Keratinocyte (primary cell): ENCODE results near the gene SLC66A2. TPM values are rescaled to one million over a fixed set of nuclear protein-coding genes. Genes with fewer than 3 reads are reported as not detected.

Source experiments
- DNase-seq: peaks from one replicate; pipeline ENCODE4 v3.0.0-alpha.2; 2011; ENCODE audit warnings: low read depth, missing footprints, low spot score
- FAIRE-seq: peaks from 2 replicates; lab custom pipeline; 2011; peaks lifted over from hg19 to GRCh38; lab: Jason Lieb, UNC
- H2AFZ ChIP-seq: 2 replicates; pipeline ENCODE4 v1.6.0; 2012; ENCODE audit warnings: low read length, control low read depth, inconsistent platforms; ENCODE audit not compliant: control insufficient read depth
- H3K27ac ChIP-seq: 2 replicates; pipeline ENCODE4 v1.5.1; 2011; ENCODE audit warnings: low read length; ENCODE audit not compliant: control insufficient read depth, insufficient read depth
- H3K27me3 ChIP-seq: 3 replicates; pipeline ENCODE4 v1.6.0; 2011; ENCODE audit warnings: low read length; ENCODE audit not compliant: control insufficient read depth, insufficient read depth; ENCODE audit errors: extremely low read depth
- H3K36me3 ChIP-seq, 2 experiments: 2 replicates in 1 of 2; 3 replicates in 1 of 2; pipeline ENCODE4 v1.5.1; 2011; ENCODE audit warnings: low read length in 2 of 2, mild to moderate bottlenecking in 1 of 2; ENCODE audit not compliant: control insufficient read depth in 2 of 2, insufficient read depth in 2 of 2; ENCODE audit errors: extremely low read depth in 1 of 2
- H3K4me1 ChIP-seq: 3 replicates; pipeline ENCODE4 v1.5.1; 2011; ENCODE audit warnings: low read length; ENCODE audit not compliant: control insufficient read depth, insufficient read depth; ENCODE audit errors: extremely low read depth
- H3K4me2 ChIP-seq: 3 replicates; pipeline ENCODE4 v1.6.0; 2011; ENCODE audit warnings: low read depth, low read length; ENCODE audit not compliant: control insufficient read depth, insufficient read depth; ENCODE audit errors: extremely low read depth
- H3K4me3 ChIP-seq, 3 experiments: fragments of 200-600 bp in 1 of 3; sonication (generic) in 1 of 3; 2 replicates in 2 of 3; 3 replicates in 1 of 3; pipeline ENCODE4 v1.5.1; 2011 to 2016; ENCODE audit warnings: low read length in 3 of 3, mild to moderate bottlenecking in 3 of 3, control low read depth in 2 of 3, inconsistent platforms in 1 of 3, low read depth in 1 of 3, mixed read lengths in 1 of 3, mixed run types in 1 of 3, moderate library complexity in 1 of 3; ENCODE audit not compliant: control insufficient read depth in 2 of 3, insufficient read depth in 2 of 3; ENCODE audit errors: extremely low read depth in 1 of 3
- H3K79me2 ChIP-seq: 2 replicates; pipeline ENCODE4 v1.6.0; 2012; ENCODE audit warnings: low read length; ENCODE audit not compliant: control insufficient read depth, insufficient read depth
- H3K9ac ChIP-seq: 3 replicates; pipeline ENCODE4 v1.6.0; 2011; ENCODE audit warnings: low read length; ENCODE audit not compliant: control insufficient read depth, insufficient read depth; ENCODE audit errors: extremely low read depth
- H3K9me1 ChIP-seq: 3 replicates; pipeline ENCODE4 v1.6.0; 2011; ENCODE audit warnings: low read length; ENCODE audit not compliant: control insufficient read depth, insufficient read depth; ENCODE audit errors: extremely low read depth
- H3K9me3 ChIP-seq: 2 replicates; pipeline ENCODE4 v1.5.1; 2012; ENCODE audit warnings: low read depth, low read length; ENCODE audit not compliant: control insufficient read depth
- H4K20me1 ChIP-seq: 3 replicates; pipeline ENCODE4 v1.6.0; 2011; ENCODE audit warnings: low read length; ENCODE audit not compliant: control insufficient read depth, insufficient read depth; ENCODE audit errors: extremely low read depth
- CTCF ChIP-seq, 3 experiments: IDR thresholded peaks in 1 of 3; conservative IDR thresholded peaks in 1 of 3; optimal IDR thresholded peaks in 1 of 3; 2 replicates in 2 of 3; 3 replicates in 1 of 3; pipeline versions ENCODE3 to v1.5.1; 2011; ENCODE audit warnings: low read length in 3 of 3, mild to moderate bottlenecking in 3 of 3, moderate library complexity in 2 of 3, control low read depth in 1 of 3, inconsistent platforms in 1 of 3; ENCODE audit not compliant: insufficient read depth in 2 of 3; ENCODE audit errors: extremely low read depth in 1 of 3
- EZH2 ChIP-seq: IDR thresholded peaks from one replicate; pipeline ENCODE4 v1.6.1; 2012; ENCODE audit warnings: inconsistent platforms, mild to moderate bottlenecking, low read length, moderate library complexity
- dilution Hi-C: fragments of 300-500 bp; cut with MboI; formaldehyde crosslinking; loops from one replicate; pipeline ENCODE4 v1.7.0; 2020; ENCODE audit warnings: low sequenced_read_pairs; ENCODE audit not compliant: extremely low pct_ligation_motif_present
- polyA plus RNA-seq, 5 experiments: library from polyadenylated mRNA; depleted of rRNA in 3 of 5; stranded (reverse) in 3 of 5; stranded (forward) in 1 of 5; unstranded in 1 of 5; fragments of >200 nt; gene quantifications; 1 replicate in 1 of 5; 2 replicates in 3 of 5; 3 replicates in 1 of 5; pipeline versions ENCODE4 v1.2.1 to v1.2.3, GENCODE V29; 2011 to 2012; ENCODE audit warnings: missing spikeins in 2 of 5, low read depth in 1 of 5, low replicate concordance in 1 of 5

The SLC66A2 gene
- polyA plus RNA-seq, 1 donor (not counting 4 experiments of a cell fraction or from before 2014, with no cell fraction given), result 16.3 TPM

- Histone ChIP-seq H3K9ac (peak overlapping the region; percentile 85), H3K36me3 (peaks cover 8 to 10% of the 10 kb centered on the region in 2 experiments), H4K20me1 (peaks cover under 1% of the 10 kb centered on the region), H3K79me2 (peaks cover 20% of the 10 kb centered on the region), H3K27ac (peak overlapping the region; percentile 90), H3K4me3 (peak overlapping the region; percentile 76 to 83 (median 83)), H3K4me1 (peaks cover 35% of the 10 kb centered on the region), H3K9me1 (no peaks in the 10 kb centered on the region), H3K27me3 (no peaks in the 10 kb centered on the region), H3K4me2 (peak overlapping the region; percentile 95), H2AFZ (peak overlapping the region; percentile 83), H3K9me3 (no peaks in the 10 kb centered on the region)
- dilution Hi-C loops, result no loop called here
- TF ChIP-seq CTCF (optimal IDR thresholded peaks at IDR 0.05 in 1 of 3, IDR thresholded peaks at IDR 0.05 in 1 of 3, conservative IDR thresholded peaks at IDR 0.05 in 1 of 3; ENCODE audit: extremely low read depth in 1 of 3, insufficient read depth in 2 of 3, low read length in 3 of 3) (no peak), EZH2 (no peak)
- no peak for DNase-seq
- peak; percentile 81 for FAIRE-seq
Observed at GRCh38 chr18:79965119-79965902, 13.9 kb upstream of the SLC66A2 start.

GRCh38 chr18:79964330-79965118 lies 13.1 kb upstream of the SLC66A2 start, which contains the start of gene HSBP1L1:
Gene HSBP1L1, plus strand, starts transcription at chr18:79964643. Its CDS starts 93 bp downstream, at chr18:79964736.
- Histone ChIP-seq H4K20me1 (no peaks in the 10 kb centered on the region), H3K4me3 (peak within 1 kb of the TSS; percentile 76 to 83 (median 83)), H3K36me3 (peaks cover 7 to 8% of the 10 kb centered on the region in 2 experiments), H3K79me2 (peaks cover 17% of the 10 kb centered on the region), H3K9me3 (no peaks in the 10 kb centered on the region), H2AFZ (peak within 1 kb of the TSS; percentile 83), H3K9me1 (no peaks in the 10 kb centered on the region), H3K27me3 (no peaks in the 10 kb centered on the region), H3K27ac (peak within 1 kb of the TSS; percentile 90), H3K9ac (peak within 1 kb of the TSS; percentile 85), H3K4me2 (peak within 1 kb of the TSS; percentile 95), H3K4me1 (peaks cover 40% of the 10 kb centered on the region)
- TF ChIP-seq CTCF (optimal IDR thresholded peaks at IDR 0.05 in 1 of 3, IDR thresholded peaks at IDR 0.05 in 1 of 3, conservative IDR thresholded peaks at IDR 0.05 in 1 of 3; ENCODE audit: extremely low read depth in 1 of 3, insufficient read depth in 2 of 3, low read length in 3 of 3), result peak in 1 of 3 experiments; percentile 44
- TF ChIP-seq EZH2, result no peak
- dilution Hi-C loops, result no loop called here
- FAIRE-seq (no peak), DNase-seq (no peak)
